Peyer's patch (tissue), 4 donors: Measurements from ENCODE around the gene HNRNPUL1.

Source experiments
- POLR2A ChIP-seq, 2 donors: fragments of 450-650 bp; IDR thresholded peaks; one replicate each; pipeline ENCODE4 v1.5.1; 2017; ENCODE audit warnings: antibody characterized with exemption in 2 of 2, mild to moderate bottlenecking in 2 of 2, moderate library complexity in 2 of 2
- TF ChIP-seq, protein P1 (sequence below), 6 experiments: fragments of 450-650 bp in 4 of 6; fragments of 200-600 bp in 2 of 6; sonication (generic) in 1 of 6; IDR thresholded peaks; one replicate each; pipeline ENCODE4 v1.5.1; 2017 to 2019; ENCODE audit warnings: antibody characterized with exemption in 6 of 6, mild to moderate bottlenecking in 3 of 6, moderate library complexity in 1 of 6

DNA sequence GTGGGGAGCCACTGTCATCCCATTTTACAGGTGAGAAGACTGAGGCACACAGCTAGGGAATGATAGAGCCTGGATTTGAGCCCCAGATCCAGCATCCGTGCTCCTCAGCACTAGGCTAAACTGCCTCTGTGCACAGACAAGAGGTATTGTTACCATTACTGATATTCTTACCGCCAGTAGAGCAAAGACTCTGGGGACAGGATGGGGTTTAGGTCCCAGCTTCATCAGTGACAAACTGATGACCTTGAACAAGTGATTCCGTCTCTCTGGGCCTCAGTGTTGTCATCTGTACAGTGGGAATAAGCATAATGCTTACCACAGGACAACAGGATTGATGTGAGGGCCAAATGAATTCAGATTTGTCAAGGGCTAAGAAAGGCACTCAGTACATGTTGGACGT lies 28.7 kb upstream of the HNRNPUL1 start:
- TF ChIP-seq, protein P1, sequence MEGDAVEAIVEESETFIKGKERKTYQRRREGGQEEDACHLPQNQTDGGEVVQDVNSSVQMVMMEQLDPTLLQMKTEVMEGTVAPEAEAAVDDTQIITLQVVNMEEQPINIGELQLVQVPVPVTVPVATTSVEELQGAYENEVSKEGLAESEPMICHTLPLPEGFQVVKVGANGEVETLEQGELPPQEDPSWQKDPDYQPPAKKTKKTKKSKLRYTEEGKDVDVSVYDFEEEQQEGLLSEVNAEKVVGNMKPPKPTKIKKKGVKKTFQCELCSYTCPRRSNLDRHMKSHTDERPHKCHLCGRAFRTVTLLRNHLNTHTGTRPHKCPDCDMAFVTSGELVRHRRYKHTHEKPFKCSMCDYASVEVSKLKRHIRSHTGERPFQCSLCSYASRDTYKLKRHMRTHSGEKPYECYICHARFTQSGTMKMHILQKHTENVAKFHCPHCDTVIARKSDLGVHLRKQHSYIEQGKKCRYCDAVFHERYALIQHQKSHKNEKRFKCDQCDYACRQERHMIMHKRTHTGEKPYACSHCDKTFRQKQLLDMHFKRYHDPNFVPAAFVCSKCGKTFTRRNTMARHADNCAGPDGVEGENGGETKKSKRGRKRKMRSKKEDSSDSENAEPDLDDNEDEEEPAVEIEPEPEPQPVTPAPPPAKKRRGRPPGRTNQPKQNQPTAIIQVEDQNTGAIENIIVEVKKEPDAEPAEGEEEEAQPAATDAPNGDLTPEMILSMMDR (IDR thresholded peaks at IDR 0.05) = no peak
- no peak for TF ChIP-seq POLR2A (IDR thresholded peaks at IDR 0.05)
